Lung (tissue), 12 donors: ENCODE measurements around the gene VSX1. TPM values are rescaled to one million over a fixed set of nuclear protein-coding genes. Genes with fewer than 3 reads are reported as not detected.

Experiments
- ATAC-seq: fragments of 200-7000 bp; cut with Tn5 transposase; one replicate; pipeline ENCODE4 v1.9.1; 2020; ENCODE audit warnings: moderate number of reproducible peaks; ENCODE audit not compliant: insufficient read depth, low FRiP score
- DNase-seq, 3 donors: peaks; one replicate each; pipeline ENCODE4 v3.0.0-alpha.2; 2013 to 2017
- H3K27ac ChIP-seq, 2 donors: one replicate each; pipeline ENCODE4 v1.5.1; 2013; ENCODE audit warnings: mild to moderate bottlenecking in 2 of 2, moderate library complexity in 2 of 2, control low read depth in 1 of 2, inconsistent platforms in 1 of 2, low read depth in 1 of 2, low read length in 1 of 2
- H3K27me3 ChIP-seq, 3 donors: one replicate each; pipeline ENCODE4 v1.5.1; 2013; ENCODE audit warnings: low read length in 2 of 3; ENCODE audit not compliant: control insufficient read depth in 3 of 3, insufficient read depth in 3 of 3
- H3K36me3 ChIP-seq, 4 donors: one replicate each; pipeline ENCODE4 v1.5.1; 2013; ENCODE audit warnings: low read length in 4 of 4, mild to moderate bottlenecking in 1 of 4, moderate library complexity in 1 of 4; ENCODE audit not compliant: control insufficient read depth in 4 of 4, insufficient read depth in 4 of 4
- H3K4me1 ChIP-seq, 5 donors: one replicate each; pipeline ENCODE4 v1.5.1; 2013; ENCODE audit warnings: low read length in 5 of 5, mild to moderate bottlenecking in 2 of 5, moderate library complexity in 1 of 5; ENCODE audit not compliant: control insufficient read depth in 5 of 5, insufficient read depth in 5 of 5
- H3K4me3 ChIP-seq: one replicate; pipeline ENCODE4 v1.5.1; 2013; ENCODE audit warnings: mild to moderate bottlenecking, control low read depth, moderate library complexity
- H3K9ac ChIP-seq, 2 donors: one replicate each; pipeline ENCODE4 v1.5.1; 2013; ENCODE audit warnings: low read length in 2 of 2, control low read depth in 1 of 2; ENCODE audit not compliant: insufficient read depth in 1 of 2
- H3K9me3 ChIP-seq, 4 donors: one replicate each; pipeline ENCODE4 v1.5.1; 2013; ENCODE audit warnings: low read length in 3 of 4, mild to moderate bottlenecking in 1 of 4, moderate library complexity in 1 of 4; ENCODE audit not compliant: control insufficient read depth in 4 of 4, insufficient read depth in 3 of 4
- WGBS, 2 donors: extraction: QIAGEN DNeasy Blood & Tissue Kit; methylation state at CpG; one replicate each; pipeline ENCODE4 v1.1.7; 2013; 5-methylcytosine and 5-hydroxymethylcytosine counted together
- polyA plus RNA-seq, 2 donors: library from polyadenylated mRNA; stranded (reverse); fragments of 200-250 nt; gene quantifications; one replicate each; pipeline ENCODE4 v1.2.1, GENCODE V29; 2013
- total RNA-seq, 2 donors: library from RNA; depleted of rRNA in 1 of 2; stranded (reverse); fragments of >200 nt in 1 of 2; gene quantifications; one replicate each; pipeline ENCODE4 v1.2.1, GENCODE V29; 2014 to 2021
- TF ChIP-seq, protein P1 (sequence below): IDR thresholded peaks from 2 replicates; pipeline ENCODE4 v1.5.1; 2012; ENCODE audit warnings: mild to moderate bottlenecking; ENCODE audit errors: control extremely low read depth, extremely low read depth
- donor health status: control.
- donor health status: control.
- donor health status: Bipolar disorder and iron deficiency.
- donor health status: healthy.
- donor health status: DM: yes; HTN: yes; CAD: no.

Gene VSX1
- total and polyA plus RNA-seq, 4 donors: not detected

DNA sequence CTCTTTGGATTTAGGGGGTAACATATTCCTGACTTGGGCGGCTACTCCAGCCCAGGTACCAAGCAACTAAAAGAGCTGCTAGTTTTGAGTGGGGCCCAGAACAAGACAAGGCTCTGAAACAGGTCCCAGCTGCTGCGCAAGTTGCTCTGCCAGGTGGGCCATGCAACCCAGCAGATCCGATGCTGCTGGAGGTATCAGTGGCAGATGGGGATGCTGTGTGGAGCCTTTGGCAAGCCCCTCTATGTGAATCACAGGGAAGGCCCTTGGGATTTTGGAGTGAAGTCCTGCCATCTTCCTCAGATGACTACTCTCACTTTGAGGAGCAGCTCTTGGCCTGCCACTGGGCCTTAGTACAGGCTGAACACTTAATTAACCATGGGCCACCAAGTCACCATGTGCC is 43.7 kb upstream of the VSX1 start:
- 89 to 90% methylated on average over 3 of the region's 3 CpGs for WGBS, 2 donors
- DNase-seq: no peak

DNA sequence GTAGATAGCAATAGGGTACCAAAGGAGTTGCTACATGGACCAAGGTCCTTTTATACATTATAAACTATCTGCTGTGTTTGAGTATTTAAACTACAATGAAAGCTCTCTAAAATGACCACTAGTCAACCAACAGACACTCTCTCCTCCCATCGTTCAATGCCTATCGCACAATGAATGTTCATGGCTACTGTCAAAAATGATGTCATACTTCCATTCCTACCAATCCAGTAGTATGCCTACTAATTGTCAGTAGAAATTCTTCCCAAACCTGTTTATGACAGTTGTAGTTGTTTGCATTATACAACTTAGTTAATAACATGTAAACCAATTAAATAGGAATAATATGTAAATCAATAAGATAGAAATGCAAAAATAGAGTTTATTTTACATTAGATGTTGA is 39.0 kb upstream of the VSX1 start:
- Histone ChIP-seq H3K36me3 (no peaks in the 10 kb centered on the region), H3K27me3 (peaks cover 0 to 4% (median 4%) of the 10 kb centered on the region in 3 donors), H3K9ac (no peak overlapping the region), H3K4me3 (no peak overlapping the region), H3K9me3 (peaks cover 0 to 6% (median 0%) of the 10 kb centered on the region in 4 donors), H3K27ac (no peak overlapping the region), H3K4me1 (no peaks in the 10 kb centered on the region)
- TF ChIP-seq, protein P1, sequence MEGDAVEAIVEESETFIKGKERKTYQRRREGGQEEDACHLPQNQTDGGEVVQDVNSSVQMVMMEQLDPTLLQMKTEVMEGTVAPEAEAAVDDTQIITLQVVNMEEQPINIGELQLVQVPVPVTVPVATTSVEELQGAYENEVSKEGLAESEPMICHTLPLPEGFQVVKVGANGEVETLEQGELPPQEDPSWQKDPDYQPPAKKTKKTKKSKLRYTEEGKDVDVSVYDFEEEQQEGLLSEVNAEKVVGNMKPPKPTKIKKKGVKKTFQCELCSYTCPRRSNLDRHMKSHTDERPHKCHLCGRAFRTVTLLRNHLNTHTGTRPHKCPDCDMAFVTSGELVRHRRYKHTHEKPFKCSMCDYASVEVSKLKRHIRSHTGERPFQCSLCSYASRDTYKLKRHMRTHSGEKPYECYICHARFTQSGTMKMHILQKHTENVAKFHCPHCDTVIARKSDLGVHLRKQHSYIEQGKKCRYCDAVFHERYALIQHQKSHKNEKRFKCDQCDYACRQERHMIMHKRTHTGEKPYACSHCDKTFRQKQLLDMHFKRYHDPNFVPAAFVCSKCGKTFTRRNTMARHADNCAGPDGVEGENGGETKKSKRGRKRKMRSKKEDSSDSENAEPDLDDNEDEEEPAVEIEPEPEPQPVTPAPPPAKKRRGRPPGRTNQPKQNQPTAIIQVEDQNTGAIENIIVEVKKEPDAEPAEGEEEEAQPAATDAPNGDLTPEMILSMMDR: no peak
- WGBS, 2 donors: 74 to 93% methylated on average over 2 of the region's 2 CpGs
- ATAC-seq: no peak
- DNase-seq: no peak

More for the DNA sequence above, 43.7 kb upstream of the VSX1 start:
- no peak for ATAC-seq
- Histone ChIP-seq H3K36me3 (no peaks in the 10 kb centered on the region), H3K9me3 (peaks cover 0 to 3% (median 0%) of the 10 kb centered on the region in 4 donors), H3K4me3 (no peak overlapping the region), H3K4me1 (no peaks in the 10 kb centered on the region), H3K9ac (no peak overlapping the region), H3K27ac (no peak overlapping the region), H3K27me3 (no peaks in the 10 kb centered on the region)
- TF ChIP-seq, protein P1: no peak

DNA sequence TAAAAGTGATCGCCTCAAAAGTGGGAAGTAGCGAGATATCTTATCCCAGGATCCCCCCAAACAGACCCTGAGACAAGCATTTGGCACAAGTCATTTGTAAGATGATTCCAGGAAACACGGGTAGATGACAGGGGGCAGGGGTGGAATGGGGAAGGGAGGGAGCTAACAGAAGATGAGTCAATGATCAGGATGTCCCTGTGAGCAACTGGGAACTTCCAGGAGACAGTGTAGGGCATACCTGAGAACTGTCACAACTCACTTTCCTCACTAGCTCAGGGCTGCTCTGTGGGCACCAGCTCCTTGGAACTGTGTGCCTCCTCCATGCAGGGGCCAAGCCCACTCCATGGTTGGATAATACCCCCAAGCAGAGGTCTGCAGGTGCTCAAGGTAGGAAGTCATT is 38.5 kb upstream of the VSX1 start:
- ATAC-seq (no peak), DNase-seq (no peak)
- Histone ChIP-seq H3K27ac (no peak overlapping the region), H3K9me3 (peaks cover 0 to 6% (median 0%) of the 10 kb centered on the region in 4 donors), H3K4me3 (no peak overlapping the region), H3K36me3 (no peaks in the 10 kb centered on the region), H3K27me3 (peaks cover 0 to 4% (median 4%) of the 10 kb centered on the region in 3 donors), H3K4me1 (no peaks in the 10 kb centered on the region), H3K9ac (no peak overlapping the region)
- TF ChIP-seq, protein P1: no peak
- WGBS, 2 donors: 74 to 75% methylated on average over 3 of the region's 3 CpGs

DNA sequence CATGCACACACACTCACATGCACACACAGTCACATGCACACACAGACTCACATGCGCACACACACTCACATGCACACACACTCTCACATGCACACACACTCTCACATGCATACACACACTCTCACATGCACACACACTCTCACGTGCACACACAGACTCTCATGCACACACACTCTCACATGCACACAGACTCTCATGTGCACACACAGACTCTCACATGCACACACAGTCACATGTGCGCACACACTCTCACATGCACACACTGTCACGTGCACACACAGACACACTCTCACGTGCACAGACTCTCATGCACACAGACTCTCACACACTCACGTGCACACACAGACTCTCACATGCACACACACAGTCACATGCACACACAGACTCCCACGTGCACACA is 36.6 kb upstream of the VSX1 start:
- peaks cover 0 to 4% (median 4%) of the 10 kb centered on the region in 3 donors for H3K27me3 ChIP-seq
- ATAC-seq (no peak), DNase-seq (no peak)
- no peak overlapping the region for H3K9ac ChIP-seq
- no peak overlapping the region for H3K4me3 ChIP-seq
- H3K36me3 ChIP-seq: no peaks in the 10 kb centered on the region
- TF ChIP-seq, protein P1: no peak
- WGBS, 2 donors: 89 to 91% methylated on average over 7 of the region's 7 CpGs
- H3K9me3 ChIP-seq: peaks cover 0 to 6% (median 0%) of the 10 kb centered on the region in 4 donors
- H3K4me1 ChIP-seq: no peaks in the 10 kb centered on the region
- no peak overlapping the region for H3K27ac ChIP-seq
